GM12878 (cell line): ENCODE data around the gene EIF4ENIF1. TPM values are rescaled to one million over a fixed set of nuclear protein-coding genes. Genes with fewer than 3 reads are reported as not detected.

Experiments used
- BRCA1 ChIP-seq: IDR thresholded peaks from 2 replicates; pipeline ENCODE4 v1.6.1; 2011; ENCODE audit warnings: low read depth, low read length, improper control_type of control experiment
- PRDM15 ChIP-seq: fragments of 450-650 bp; formaldehyde crosslinking; IDR thresholded peaks from 2 replicates; pipeline ENCODE4 v1.4.0; 2020; ENCODE audit warnings: mild to moderate bottlenecking, moderate library complexity
- ZBTB4 ChIP-seq: fragments of 450-650 bp; formaldehyde crosslinking; IDR thresholded peaks from 2 replicates; pipeline ENCODE4 v1.4.0; 2022; ENCODE audit warnings: mild to moderate bottlenecking, moderate library complexity
- polyA plus RNA-seq, 11 experiments: library from polyadenylated mRNA; depleted of rRNA in 4 of 11; unstranded in 6 of 11; stranded (reverse) in 5 of 11; fragments of >200 nt; fragmentation: Nextera tagmentation in 4 of 11; fragmentation: Illumina TruSeq in 1 of 11; extraction: Ambion mirVana in 4 of 11; extraction: Trizol in 1 of 11; gene quantifications; 1 replicate in 1 of 11; 2 replicates in 10 of 11; pipeline versions ENCODE4 v1.2.1 to v1.2.3, GENCODE V29; 2011 to 2016; ENCODE audit warnings: inconsistent platforms in 2 of 11, missing spikeins in 2 of 11, low read depth in 1 of 11
- total RNA-seq, 4 experiments: library from RNA; depleted of rRNA in 3 of 4; stranded (reverse); fragments of >200 nt in 3 of 4; fragmentation: Illumina TruSeq in 1 of 4; extraction: Trizol in 1 of 4; gene quantifications; 2 replicates each; pipeline versions ENCODE4 v1.2.1 to v1.2.3, GENCODE V29; 2013 to 2021

Gene EIF4ENIF1
- total and polyA plus RNA-seq, 10 of the 15 experiments (the other 5 are each of a cell fraction or from before 2014, with no cell fraction given): 4.4 to 43.7 (median 24.4) TPM

DNA sequence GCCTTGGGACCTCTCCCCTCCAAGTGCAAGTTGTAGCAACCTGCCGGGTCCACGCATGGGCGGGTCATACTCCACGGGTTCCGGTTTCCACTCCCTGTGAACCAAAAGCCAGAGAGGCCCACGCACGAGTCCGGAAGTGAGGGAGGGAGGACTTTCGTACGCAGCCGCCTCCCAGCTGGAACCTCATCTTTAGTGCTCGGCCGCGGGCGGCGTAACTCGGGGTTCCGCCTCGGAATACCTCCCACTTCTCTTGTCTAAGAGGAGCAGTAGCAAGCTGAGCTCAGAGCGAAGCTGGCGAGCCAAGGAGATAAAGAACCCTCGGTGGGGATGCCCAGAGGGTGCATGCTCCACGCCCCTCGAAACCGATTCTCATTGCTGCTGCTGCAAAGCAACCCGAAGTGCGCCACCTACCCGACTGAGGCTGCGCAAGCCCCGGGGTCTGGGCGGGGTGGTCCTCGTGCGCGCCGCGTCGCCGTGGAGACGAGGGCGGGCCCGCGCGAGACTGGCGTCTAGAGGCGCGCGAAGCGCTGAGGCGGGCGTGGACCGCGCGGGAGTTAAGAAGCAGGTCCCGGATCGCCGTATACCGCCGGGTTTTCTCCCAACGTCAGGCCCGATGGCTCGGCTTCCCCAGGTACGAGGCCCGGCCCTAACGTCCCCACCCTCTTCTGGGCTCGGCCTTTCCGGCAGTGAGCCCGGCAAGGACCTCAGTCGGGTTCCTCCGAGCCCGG, 6.5 kb upstream of the EIF4ENIF1 start, which contains the start of gene SFI1 (continued):
- TF ChIP-seq ZBTB4 (no peak), PRDM15 (CRISPR knock-in tag) (no peak), BRCA1 (peak; percentile 57)
